GM10248 (cell line): ENCODE results near the gene LRRC53.

Experiments
- CTCF ChIA-PET: fragments of 300-600 bp; sonication (Branson Sonifier 250); formaldehyde crosslinking; extraction: SDS; loops from one replicate; lab custom pipeline; 2021; ENCODE audit warnings: antibody characterized with exemption; lab: Yijun Ruan, JAX
- POLR2A ChIA-PET: fragments of 350-650 bp; sonication (Branson Sonifier 250); formaldehyde crosslinking; extraction: SDS; loops from one replicate; lab custom pipeline; 2020; ENCODE audit warnings: antibody characterized with exemption; lab: Yijun Ruan, JAX
- DNase-seq: peaks from one replicate; pipeline ENCODE4 v3.0.0; 2012; ENCODE audit errors: extremely low spot score
- TF ChIP-seq, protein P1 (sequence below): IDR thresholded peaks from 2 replicates; pipeline ENCODE4 v1.5.1; 2012; ENCODE audit warnings: mild to moderate bottlenecking, low read depth; ENCODE audit errors: extremely low read depth, missing control alignments, control extremely low read depth

Gene LRRC53

DNA sequence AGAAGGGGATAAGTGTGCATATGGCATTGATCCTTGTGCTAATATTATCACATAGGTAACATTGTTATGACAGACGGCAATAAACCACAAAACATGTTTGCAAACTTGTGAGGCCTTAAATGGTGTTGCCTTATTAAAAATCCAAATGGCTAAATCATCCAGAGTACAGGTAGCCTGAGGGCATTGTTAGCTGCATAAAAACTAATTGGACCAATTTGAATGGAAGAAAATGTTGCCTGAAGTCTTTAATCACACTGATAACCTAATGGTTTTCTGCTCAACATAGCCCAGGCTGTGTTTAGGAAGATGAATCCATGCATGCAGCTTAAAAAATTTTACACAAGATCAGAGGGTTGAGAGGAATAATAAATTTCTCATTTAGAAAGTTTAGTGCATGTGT is 19.4 kb upstream of the LRRC53 start:
- ChIA-PET POLR2A (no interaction called here), CTCF (no interaction called here)
- TF ChIP-seq, protein P1, sequence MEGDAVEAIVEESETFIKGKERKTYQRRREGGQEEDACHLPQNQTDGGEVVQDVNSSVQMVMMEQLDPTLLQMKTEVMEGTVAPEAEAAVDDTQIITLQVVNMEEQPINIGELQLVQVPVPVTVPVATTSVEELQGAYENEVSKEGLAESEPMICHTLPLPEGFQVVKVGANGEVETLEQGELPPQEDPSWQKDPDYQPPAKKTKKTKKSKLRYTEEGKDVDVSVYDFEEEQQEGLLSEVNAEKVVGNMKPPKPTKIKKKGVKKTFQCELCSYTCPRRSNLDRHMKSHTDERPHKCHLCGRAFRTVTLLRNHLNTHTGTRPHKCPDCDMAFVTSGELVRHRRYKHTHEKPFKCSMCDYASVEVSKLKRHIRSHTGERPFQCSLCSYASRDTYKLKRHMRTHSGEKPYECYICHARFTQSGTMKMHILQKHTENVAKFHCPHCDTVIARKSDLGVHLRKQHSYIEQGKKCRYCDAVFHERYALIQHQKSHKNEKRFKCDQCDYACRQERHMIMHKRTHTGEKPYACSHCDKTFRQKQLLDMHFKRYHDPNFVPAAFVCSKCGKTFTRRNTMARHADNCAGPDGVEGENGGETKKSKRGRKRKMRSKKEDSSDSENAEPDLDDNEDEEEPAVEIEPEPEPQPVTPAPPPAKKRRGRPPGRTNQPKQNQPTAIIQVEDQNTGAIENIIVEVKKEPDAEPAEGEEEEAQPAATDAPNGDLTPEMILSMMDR: no peak
- no peak for DNase-seq

DNA sequence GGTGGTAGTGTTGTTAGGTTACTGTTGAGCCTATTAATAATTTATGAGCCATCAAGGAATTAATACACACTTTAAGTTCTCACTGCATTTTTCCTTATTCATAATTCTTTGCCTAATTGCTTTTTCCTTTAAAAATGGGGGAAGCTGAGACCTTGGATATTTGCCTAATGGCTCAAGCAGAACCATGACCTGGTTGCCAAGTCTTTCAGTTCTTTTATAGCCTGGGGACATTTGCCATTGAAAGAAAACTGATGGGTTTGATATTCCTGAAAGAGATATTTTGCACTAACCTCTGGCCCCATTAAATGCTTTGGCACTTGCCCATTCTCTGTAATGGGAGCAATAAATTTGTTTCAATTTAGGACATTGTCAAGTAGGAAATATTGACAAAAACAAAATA is 18.5 kb upstream of the LRRC53 start:
- CTCF ChIA-PET: no interaction called here
- no peak for DNase-seq
- TF ChIP-seq, protein P1: no peak
- POLR2A ChIA-PET: no interaction called here

DNA sequence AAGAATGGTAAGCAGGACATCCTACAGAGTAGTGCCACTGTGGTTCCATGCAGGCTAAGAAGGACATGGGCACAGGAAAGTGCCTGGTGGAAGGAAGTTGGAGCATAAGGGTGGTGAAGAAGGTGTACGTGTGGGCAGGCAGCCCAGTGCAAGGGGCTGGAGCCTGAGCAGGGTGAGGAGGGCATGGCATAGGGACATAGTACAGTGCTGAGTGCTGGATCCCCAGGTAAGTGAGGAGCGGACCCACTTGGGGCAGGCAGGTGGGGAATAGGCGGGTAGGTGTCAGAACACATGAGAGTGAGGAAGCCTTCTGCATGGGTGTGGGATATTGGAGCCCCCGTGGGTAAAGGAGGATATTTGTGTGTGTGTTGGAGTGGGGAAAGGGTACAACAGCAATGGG is 15.7 kb upstream of the LRRC53 start:
- no peak for DNase-seq
- POLR2A ChIA-PET: no interaction called here
- CTCF ChIA-PET: no interaction called here
- TF ChIP-seq, protein P1: no peak

DNA sequence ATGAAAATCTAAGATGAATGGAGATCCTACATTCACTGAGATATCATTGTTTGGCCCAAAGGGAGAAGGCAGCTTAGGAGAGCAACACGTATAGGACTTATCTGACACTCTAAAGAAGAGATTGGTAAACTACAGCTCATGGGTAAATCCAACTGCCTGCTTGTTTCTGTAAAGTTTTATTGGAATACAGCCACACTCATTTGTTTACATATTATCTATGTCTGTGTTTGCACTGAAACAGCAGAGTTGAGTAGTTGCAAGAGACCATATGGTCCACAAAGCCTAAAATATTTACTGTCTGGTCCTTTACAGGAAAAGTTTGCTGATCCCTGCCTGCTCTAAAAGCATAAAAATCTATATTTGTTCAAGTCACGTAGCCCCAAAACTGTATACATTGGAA is 14.3 kb upstream of the LRRC53 start:
- POLR2A ChIA-PET: no interaction called here
- TF ChIP-seq, protein P1: no peak
- CTCF ChIA-PET: interaction anchor here (0.8 to 1.5 kb wide), 3 partner anchors 10 to 23 kb away, joined by 3 to 4 read pairs (median 3); no protein-coding TSS in a partner anchor
- DNase-seq: no peak

DNA sequence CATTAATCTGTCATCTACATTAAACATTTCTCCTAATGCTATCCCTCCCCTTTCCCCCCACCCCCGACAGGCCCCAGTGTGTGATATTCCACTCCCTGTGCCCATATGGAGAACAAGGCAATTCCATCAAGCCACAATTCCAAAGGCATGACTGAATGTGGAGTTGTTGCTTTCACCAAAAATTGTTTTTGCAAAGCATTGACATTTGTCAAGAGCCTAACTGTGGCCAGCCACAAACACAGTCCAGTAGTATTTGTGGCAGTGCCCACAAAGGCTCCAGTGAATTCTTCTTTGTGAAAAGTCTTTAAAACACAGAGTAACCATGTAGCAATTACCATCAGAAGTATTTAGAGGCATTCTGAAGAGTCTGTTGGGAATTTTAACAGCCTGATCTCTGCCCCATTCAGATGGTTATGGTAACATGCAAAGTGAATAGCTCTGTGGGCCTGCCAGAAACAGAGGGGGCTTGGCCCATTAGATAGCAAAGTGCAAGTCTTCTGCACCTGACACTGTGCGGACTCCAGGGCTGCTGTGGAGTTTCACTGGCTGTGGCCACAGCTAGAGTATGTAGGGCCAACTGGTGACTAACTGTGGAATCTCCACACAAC is 11.6 kb upstream of the LRRC53 start:
- DNase-seq: no peak
- CTCF ChIA-PET: interaction anchor here (1.7 kb wide), 1 partner anchor 20 kb away, joined by 8 read pairs; no protein-coding TSS in a partner anchor
- POLR2A ChIA-PET: no interaction called here
- TF ChIP-seq, protein P1: no peak

DNA sequence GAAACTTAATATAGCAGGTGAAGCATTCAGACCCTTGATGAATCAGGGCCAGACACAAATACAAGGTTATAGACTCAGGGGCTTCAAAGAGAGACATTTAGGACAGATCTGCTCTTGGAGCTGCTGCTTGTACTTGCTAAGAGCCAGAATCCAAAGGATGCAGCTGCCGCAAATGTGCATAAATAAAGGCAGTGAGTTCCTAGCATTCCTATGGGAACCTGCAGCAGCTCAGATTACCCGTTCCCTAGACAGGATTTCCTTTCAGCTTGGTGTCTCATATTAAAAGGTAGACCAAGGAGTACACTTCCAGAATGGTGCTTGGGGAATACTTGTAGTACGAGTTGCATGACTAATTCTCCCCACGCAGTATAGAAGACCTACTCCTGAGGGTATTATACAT is 9.7 kb upstream of the LRRC53 start:
- CTCF ChIA-PET: interaction anchor here (1.8 kb wide), 1 partner anchor 10 kb away, joined by 6 read pairs; the partner anchor contains the start of gene LRRC53
- POLR2A ChIA-PET: no interaction called here
- TF ChIP-seq, protein P1: no peak
- DNase-seq: no peak
